Fibroblast of villous mesenchyme (primary cell): Measurements from ENCODE around the gene PLXNA1. TPM values are rescaled to one million over a fixed set of nuclear protein-coding genes. Genes with fewer than 3 reads are reported as not detected.

Source experiments
- DNase-seq: peaks from one replicate; pipeline ENCODE4 v3.0.0-alpha.2; 2010; ENCODE audit warnings: low read depth
- H3K4me3 ChIP-seq: 2 replicates; pipeline ENCODE4 v1.5.1; 2011; ENCODE audit warnings: low read depth, mild to moderate bottlenecking, low read length
- CTCF ChIP-seq: IDR thresholded peaks from 2 replicates; pipeline ENCODE4 v1.5.1; 2012; ENCODE audit warnings: low read depth, mild to moderate bottlenecking, low read length; ENCODE audit not compliant: insufficient read depth
- total RNA-seq: library from RNA; depleted of rRNA; stranded (reverse); fragments of >200 nt; gene quantifications from 2 replicates; pipeline ENCODE4 v1.2.3, GENCODE V29; 2012

Gene PLXNA1
- total RNA-seq, 1 donor, result 63.0 TPM

- no peak overlapping the region for H3K4me3 ChIP-seq
- DNase-seq, result no peak
- no peak for TF ChIP-seq CTCF
Observed at GRCh38 chr3:127013181-127013580, 30.3 kb downstream of the PLXNA1 start.

- no peak for TF ChIP-seq CTCF
- H3K4me3 ChIP-seq, result no peak overlapping the region
- DNase-seq, result no peak
Observed at GRCh38 chr3:127013758-127014535, 31.0 kb downstream of the PLXNA1 start.

GRCh38 chr3:127014536-127015281, 31.8 kb downstream of the PLXNA1 start:
- TF ChIP-seq CTCF, result no peak
- no peak for DNase-seq
- H3K4me3 ChIP-seq, result no peak overlapping the region

- H3K4me3 ChIP-seq, result no peak overlapping the region
- TF ChIP-seq CTCF, result no peak
- DNase-seq, result no peak
Observed at GRCh38 chr3:127015282-127016042, 32.5 kb downstream of the PLXNA1 start.

GRCh38 chr3:127016043-127016343, 33.1 kb downstream of the PLXNA1 start:
- DNase-seq, result no peak
- no peak overlapping the region for H3K4me3 ChIP-seq
- no peak for TF ChIP-seq CTCF

GRCh38 chr3:127016461-127016860, 33.5 kb downstream of the PLXNA1 start:
- TF ChIP-seq CTCF, result no peak
- no peak overlapping the region for H3K4me3 ChIP-seq
- DNase-seq, result no peak
